Ascending aorta (tissue), 2 donors: Measurements from ENCODE around the gene CMTM8. TPM values are rescaled to one million over a fixed set of nuclear protein-coding genes. Genes with fewer than 3 reads are reported as not detected.

Experiments used
- DNase-seq, 2 donors: peaks; one replicate each; pipeline ENCODE4 v3.0.0-alpha.2; 2019; ENCODE audit warnings: low spot score in 2 of 2
- H3K27ac ChIP-seq, 2 donors: fragments of 200-600 bp; sonication (generic); one replicate each; pipeline ENCODE4 v1.5.1; 2016 to 2017; ENCODE audit warnings: mild to moderate bottlenecking in 1 of 2
- H3K27me3 ChIP-seq: fragments of 200-600 bp; sonication (generic); one replicate; pipeline ENCODE4 v1.5.1; 2017
- H3K36me3 ChIP-seq, 2 donors: fragments of 200-600 bp; sonication (generic); one replicate each; pipeline ENCODE4 v1.5.1; 2016
- H3K4me1 ChIP-seq, 2 donors: fragments of 200-600 bp; sonication (generic); one replicate each; pipeline ENCODE4 v1.5.1; 2016 to 2017; ENCODE audit warnings: mild to moderate bottlenecking in 1 of 2
- H3K4me3 ChIP-seq, 2 donors: fragments of 200-600 bp; sonication (generic); one replicate each; pipeline ENCODE4 v1.5.1; 2016 to 2017; ENCODE audit warnings: mild to moderate bottlenecking in 1 of 2
- H3K9me3 ChIP-seq, 2 donors: fragments of 200-600 bp; sonication (generic); one replicate each; pipeline ENCODE4 v1.5.1; 2016
- CTCF ChIP-seq, 3 experiments: fragments of 200-600 bp in 2 of 3; fragments of 450-650 bp in 1 of 3; sonication (generic) in 2 of 3; IDR thresholded peaks; one replicate each; pipeline ENCODE4 v1.5.1; 2016 to 2019; ENCODE audit warnings: antibody characterized with exemption in 3 of 3, mild to moderate bottlenecking in 1 of 3, moderate library complexity in 1 of 3
- intact Hi-C: fragments of 100-400 bp; cut with DNase I; formaldehyde crosslinking; loops from one replicate; pipeline ENCODE4 v1.15.1; 2023
- total RNA-seq: library from RNA; depleted of rRNA; stranded (reverse); fragments of >200 nt; gene quantifications from one replicate; pipeline ENCODE4 v1.1.0, GENCODE V29; 2016

CMTM8 gene
- total RNA-seq, 1 donor from 2014 or later, result 6.6 TPM

GRCh38 chr3:32313723-32314473 lies 75.4 kb downstream of the CMTM8 start:
- DNase-seq, result no peak
- Histone ChIP-seq H3K9me3 (no peaks in the 10 kb centered on the region), H3K36me3 (no peaks in the 10 kb centered on the region), H3K4me1 (no peaks in the 10 kb centered on the region), H3K27ac (no peak overlapping the region), H3K27me3 (no peaks in the 10 kb centered on the region), H3K4me3 (no peak overlapping the region)
- no peak for TF ChIP-seq CTCF (IDR thresholded peaks at IDR 0.05)
- intact Hi-C loops, result no loop called here

- H3K27ac ChIP-seq, result no peak overlapping the region
- no peaks in the 10 kb centered on the region for H3K27me3 ChIP-seq
- no peak for DNase-seq
- H3K4me3 ChIP-seq, result no peak overlapping the region
- intact Hi-C loops, result no loop called here
- H3K9me3 ChIP-seq, result no peaks in the 10 kb centered on the region
- no peaks in the 10 kb centered on the region for H3K4me1 ChIP-seq
- H3K36me3 ChIP-seq, result no peaks in the 10 kb centered on the region
- no peak for TF ChIP-seq CTCF (IDR thresholded peaks at IDR 0.05)
Measured at GRCh38 chr3:32315441-32315840, 77.0 kb downstream of the CMTM8 start.

GRCh38 chr3:32316319-32316718 lies 77.8 kb downstream of the CMTM8 start:
- no peaks in the 10 kb centered on the region for H3K9me3 ChIP-seq
- H3K36me3 ChIP-seq, result no peaks in the 10 kb centered on the region
- TF ChIP-seq CTCF (IDR thresholded peaks at IDR 0.05), result no peak
- intact Hi-C loops, result no loop called here
- H3K4me3 ChIP-seq, result no peak overlapping the region
- no peaks in the 10 kb centered on the region for H3K4me1 ChIP-seq
- H3K27me3 ChIP-seq, result no peaks in the 10 kb centered on the region
- no peak for DNase-seq
- H3K27ac ChIP-seq, result no peak overlapping the region

- Histone ChIP-seq H3K27me3 (no peaks in the 10 kb centered on the region), H3K27ac (no peak overlapping the region), H3K36me3 (no peaks in the 10 kb centered on the region), H3K4me1 (no peaks in the 10 kb centered on the region), H3K4me3 (no peak overlapping the region), H3K9me3 (no peaks in the 10 kb centered on the region)
- no peak for TF ChIP-seq CTCF (IDR thresholded peaks at IDR 0.05)
- intact Hi-C loops, result no loop called here
- no peak for DNase-seq
Measured at GRCh38 chr3:32316976-32317375, 78.5 kb downstream of the CMTM8 start.

GRCh38 chr3:32319607-32320006 lies 81.1 kb downstream of the CMTM8 start:
- H3K9me3 ChIP-seq, result no peaks in the 10 kb centered on the region
- intact Hi-C loops, result no loop called here
- no peak for DNase-seq
- no peaks in the 10 kb centered on the region for H3K4me1 ChIP-seq
- no peak for TF ChIP-seq CTCF (IDR thresholded peaks at IDR 0.05)
- no peak overlapping the region for H3K27ac ChIP-seq
- no peaks in the 10 kb centered on the region for H3K27me3 ChIP-seq
- H3K4me3 ChIP-seq, result no peak overlapping the region
- H3K36me3 ChIP-seq, result no peaks in the 10 kb centered on the region

GRCh38 chr3:32320080-32320479 lies 81.6 kb downstream of the CMTM8 start:
- intact Hi-C loops, result no loop called here
- TF ChIP-seq CTCF (IDR thresholded peaks at IDR 0.05), result no peak
- Histone ChIP-seq H3K27ac (no peak overlapping the region), H3K4me3 (no peak overlapping the region), H3K4me1 (no peaks in the 10 kb centered on the region), H3K27me3 (no peaks in the 10 kb centered on the region), H3K36me3 (no peaks in the 10 kb centered on the region), H3K9me3 (no peaks in the 10 kb centered on the region)
- no peak for DNase-seq
